Measurements from ENCODE around the gene NDUFS3.

The NDUFS3 gene

GRCh38 chr11:47609675-47610074 lies 30.8 kb downstream of the NDUFS3 start:
- WGBS, 2 experiments (ENCODE audit: insufficient coverage in 2 of 2), result 92 to 97% methylated on average over 3 of the region's 3 CpGs
- Histone ChIP-seq H3K9me3 (ENCODE audit: control insufficient read depth, low read length) (no peaks in the 10 kb centered on the region), H3K4me1 (ENCODE audit: control insufficient read depth, insufficient read depth, low read length, poor library complexity, severe bottlenecking) (peaks cover 15% of the 10 kb centered on the region), H3K36me3 (ENCODE audit: control insufficient read depth, insufficient read depth, low read length) (peaks cover 3% of the 10 kb centered on the region), H3K4me3 (ENCODE audit: extremely low read depth, insufficient read depth, low read length, poor library complexity, severe bottlenecking) (no peak overlapping the region), H3K27ac (ENCODE audit: low read depth, low read length, severe bottlenecking) (no peak overlapping the region)

- no peak overlapping the region for H3K27ac ChIP-seq (ENCODE audit: low read depth, low read length, severe bottlenecking)
- no peaks in the 10 kb centered on the region for H3K9me3 ChIP-seq (ENCODE audit: control insufficient read depth, low read length)
- H3K4me1 ChIP-seq (ENCODE audit: control insufficient read depth, insufficient read depth, low read length, poor library complexity, severe bottlenecking), result peaks cover 15% of the 10 kb centered on the region
- 96 to 100% methylated on average over 2 to 3 of the region's 6 CpGs for WGBS, 2 experiments (ENCODE audit: insufficient coverage in 2 of 2)
- H3K4me3 ChIP-seq (ENCODE audit: extremely low read depth, insufficient read depth, low read length, poor library complexity, severe bottlenecking), result no peak overlapping the region
- H3K36me3 ChIP-seq (ENCODE audit: control insufficient read depth, insufficient read depth, low read length), result peaks cover 8% of the 10 kb centered on the region
These were observed 32.5 kb downstream of the NDUFS3 start for GRCh38 chr11:47611348-47611794.

- Histone ChIP-seq H3K4me1 (ENCODE audit: control insufficient read depth, insufficient read depth, low read length, poor library complexity, severe bottlenecking) (no peaks in the 10 kb centered on the region), H3K36me3 (ENCODE audit: control insufficient read depth, insufficient read depth, low read length) (peaks cover 30% of the 10 kb centered on the region), H3K27ac (ENCODE audit: low read depth, low read length, severe bottlenecking) (no peak overlapping the region), H3K9me3 (ENCODE audit: control insufficient read depth, low read length) (no peaks in the 10 kb centered on the region), H3K4me3 (ENCODE audit: extremely low read depth, insufficient read depth, low read length, poor library complexity, severe bottlenecking) (no peak overlapping the region)
These were observed 36.4 kb downstream of the NDUFS3 start for GRCh38 chr11:47615249-47615648.

- WGBS, 2 experiments (ENCODE audit: insufficient coverage in 2 of 2), result 76 to 99% methylated on average over 4 to 7 of the region's 10 CpGs
- Histone ChIP-seq H3K27ac (ENCODE audit: low read depth, low read length, severe bottlenecking) (no peak overlapping the region), H3K4me3 (ENCODE audit: extremely low read depth, insufficient read depth, low read length, poor library complexity, severe bottlenecking) (no peak overlapping the region), H3K4me1 (ENCODE audit: control insufficient read depth, insufficient read depth, low read length, poor library complexity, severe bottlenecking) (no peaks in the 10 kb centered on the region), H3K36me3 (ENCODE audit: control insufficient read depth, insufficient read depth, low read length) (peaks cover 43% of the 10 kb centered on the region), H3K9me3 (ENCODE audit: control insufficient read depth, low read length) (no peaks in the 10 kb centered on the region)
These were observed 38.0 kb downstream of the NDUFS3 start for GRCh38 chr11:47616726-47617416.

GRCh38 chr11:47617417-47617809 lies 38.5 kb downstream of the NDUFS3 start:
- H3K27ac ChIP-seq (ENCODE audit: low read depth, low read length, severe bottlenecking), result no peak overlapping the region
- H3K4me1 ChIP-seq (ENCODE audit: control insufficient read depth, insufficient read depth, low read length, poor library complexity, severe bottlenecking), result no peaks in the 10 kb centered on the region
- H3K4me3 ChIP-seq (ENCODE audit: extremely low read depth, insufficient read depth, low read length, poor library complexity, severe bottlenecking), result no peak overlapping the region
- H3K36me3 ChIP-seq (ENCODE audit: control insufficient read depth, insufficient read depth, low read length), result peaks cover 48% of the 10 kb centered on the region
- no peaks in the 10 kb centered on the region for H3K9me3 ChIP-seq (ENCODE audit: control insufficient read depth, low read length)
- 93% methylated on average over 2 of the region's 3 CpGs; no CpG with 5 or more reads in 1 of the 2 experiments for WGBS, 2 experiments (ENCODE audit: insufficient coverage in 2 of 2)

GRCh38 chr11:47620836-47621378 lies 42.0 kb downstream of the NDUFS3 start:
- WGBS, 2 experiments (ENCODE audit: insufficient coverage in 2 of 2), result 100% methylated on average over 1 of the region's 2 CpGs; no CpG with 5 or more reads in 1 of the 2 experiments
- H3K4me3 ChIP-seq (ENCODE audit: extremely low read depth, insufficient read depth, low read length, poor library complexity, severe bottlenecking), result no peak overlapping the region
- H3K36me3 ChIP-seq (ENCODE audit: control insufficient read depth, insufficient read depth, low read length), result peaks cover 75% of the 10 kb centered on the region
- no peaks in the 10 kb centered on the region for H3K4me1 ChIP-seq (ENCODE audit: control insufficient read depth, insufficient read depth, low read length, poor library complexity, severe bottlenecking)
- H3K27ac ChIP-seq (ENCODE audit: low read depth, low read length, severe bottlenecking), result no peak overlapping the region
- no peaks in the 10 kb centered on the region for H3K9me3 ChIP-seq (ENCODE audit: control insufficient read depth, low read length)

GRCh38 chr11:47626234-47626633 lies 47.4 kb downstream of the NDUFS3 start:
- no peak overlapping the region for H3K27ac ChIP-seq (ENCODE audit: low read depth, low read length, severe bottlenecking)
- H3K4me3 ChIP-seq (ENCODE audit: extremely low read depth, insufficient read depth, low read length, poor library complexity, severe bottlenecking), result no peak overlapping the region
- H3K9me3 ChIP-seq (ENCODE audit: control insufficient read depth, low read length), result no peaks in the 10 kb centered on the region
- H3K36me3 ChIP-seq (ENCODE audit: control insufficient read depth, insufficient read depth, low read length), result peaks cover 87% of the 10 kb centered on the region
- WGBS, 2 experiments (ENCODE audit: insufficient coverage in 2 of 2), result 94 to 100% methylated on average over 4 to 5 of the region's 8 CpGs
- H3K4me1 ChIP-seq (ENCODE audit: control insufficient read depth, insufficient read depth, low read length, poor library complexity, severe bottlenecking), result no peaks in the 10 kb centered on the region

- Histone ChIP-seq H3K36me3 (ENCODE audit: control insufficient read depth, insufficient read depth, low read length) (peaks cover 81% of the 10 kb centered on the region), H3K9me3 (ENCODE audit: control insufficient read depth, low read length) (no peaks in the 10 kb centered on the region), H3K4me3 (ENCODE audit: extremely low read depth, insufficient read depth, low read length, poor library complexity, severe bottlenecking) (no peak overlapping the region), H3K27ac (ENCODE audit: low read depth, low read length, severe bottlenecking) (no peak overlapping the region), H3K4me1 (ENCODE audit: control insufficient read depth, insufficient read depth, low read length, poor library complexity, severe bottlenecking) (no peaks in the 10 kb centered on the region)
- WGBS, 2 experiments (ENCODE audit: insufficient coverage in 2 of 2), result 94 to 100% methylated on average over 1 to 3 of the region's 4 CpGs
These were observed 49.2 kb downstream of the NDUFS3 start for GRCh38 chr11:47628026-47628425.

GRCh38 chr11:47631473-47631872 lies 52.6 kb downstream of the NDUFS3 start:
- WGBS, 2 experiments (ENCODE audit: insufficient coverage in 2 of 2), result 88% methylated on average over 1 of the region's 5 CpGs; no CpG with 5 or more reads in 1 of the 2 experiments

More at GRCh38 chr11:47631473-47631872, 52.6 kb downstream of the NDUFS3 start:
- Histone ChIP-seq H3K4me3 (ENCODE audit: extremely low read depth, insufficient read depth, low read length, poor library complexity, severe bottlenecking) (no peak overlapping the region), H3K36me3 (ENCODE audit: control insufficient read depth, insufficient read depth, low read length) (peaks cover 81% of the 10 kb centered on the region), H3K27ac (ENCODE audit: low read depth, low read length, severe bottlenecking) (no peak overlapping the region), H3K9me3 (ENCODE audit: control insufficient read depth, low read length) (no peaks in the 10 kb centered on the region), H3K4me1 (ENCODE audit: control insufficient read depth, insufficient read depth, low read length, poor library complexity, severe bottlenecking) (no peaks in the 10 kb centered on the region)

Data from mesodermal cell (in vitro differentiated cells).